MM.1S (cell line): Measurements from ENCODE around the gene PDE4B.

Experiments
- CTCF ChIP-seq: fragments of 300-600 bp; sonication (generic); IDR thresholded peaks from 2 replicates; pipeline ENCODE4 v1.5.1; 2016; ENCODE audit warnings: antibody characterized with exemption, low read length, mixed read lengths
- EZH2 ChIP-seq: fragments of 300-600 bp; sonication (generic); optimal IDR thresholded peaks from 2 replicates; pipeline ENCODE3; 2017; ENCODE audit warnings: low read depth, mild to moderate bottlenecking, antibody characterized with exemption, low read length, mixed read lengths

GRCh38 chr1:66393586-66394287 is 601.0 kb downstream of the PDE4B start:
- TF ChIP-seq EZH2 (no peak), CTCF (no peak)
